ENCODE data around the gene TBC1D14.
A peak's percentile ranks its signal among the peaks of the same experiment; 100 is the strongest.
"Not testable (repeated sequence)": the region's sequence is repeated elsewhere in the genome, so short reads cannot be mapped to it uniquely, and the experiment has no call there.

Gene TBC1D14

GRCh38 chr4:6891436-6892170 lies 18.0 kb upstream of the TBC1D14 start:
- DNase-seq, result peak; percentile 37

DNA sequence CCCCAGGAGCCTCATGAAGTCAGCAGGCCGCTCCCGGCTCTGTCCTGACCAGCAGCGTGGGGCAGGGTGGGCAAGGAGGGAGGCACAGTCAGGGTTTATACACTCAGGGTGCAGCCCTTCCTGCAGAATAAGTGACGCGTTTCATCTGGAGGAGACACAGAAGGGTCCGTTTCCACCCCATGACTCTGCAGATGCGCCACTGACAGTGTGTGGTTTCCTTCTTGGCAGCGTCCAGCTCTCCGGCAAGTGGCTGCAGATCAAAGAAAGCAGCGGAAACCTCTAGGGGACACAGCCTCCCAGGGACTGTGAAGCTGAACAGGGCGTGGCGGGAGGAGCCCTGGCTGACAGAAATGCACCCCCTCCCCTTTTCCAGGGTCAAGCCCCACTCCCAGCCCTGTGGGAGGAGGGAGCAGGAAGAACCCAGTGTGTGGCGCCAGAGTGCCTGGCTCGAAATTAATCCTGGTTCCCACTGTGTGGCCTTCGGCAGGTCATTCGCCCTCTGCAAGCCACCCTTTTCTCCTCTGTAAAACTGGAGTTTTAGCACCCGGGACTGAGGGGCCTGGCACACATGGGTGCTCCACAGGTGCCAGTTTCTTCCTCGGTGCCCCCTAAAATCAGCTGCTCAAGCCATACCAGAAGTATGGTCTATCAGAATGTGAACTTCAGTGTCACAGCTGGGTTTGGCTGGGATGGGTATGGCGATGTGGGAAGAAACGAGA lies 17.3 kb upstream of the TBC1D14 start:
- peak; percentile 72 for DNase-seq

GRCh38 chr4:6892909-6893202 lies 16.8 kb upstream of the TBC1D14 start:
- DNase-seq, result peak; percentile 36

GRCh38 chr4:6893449-6894085 lies 16.1 kb upstream of the TBC1D14 start:
- DNase-seq, result peak; percentile 57

DNA sequence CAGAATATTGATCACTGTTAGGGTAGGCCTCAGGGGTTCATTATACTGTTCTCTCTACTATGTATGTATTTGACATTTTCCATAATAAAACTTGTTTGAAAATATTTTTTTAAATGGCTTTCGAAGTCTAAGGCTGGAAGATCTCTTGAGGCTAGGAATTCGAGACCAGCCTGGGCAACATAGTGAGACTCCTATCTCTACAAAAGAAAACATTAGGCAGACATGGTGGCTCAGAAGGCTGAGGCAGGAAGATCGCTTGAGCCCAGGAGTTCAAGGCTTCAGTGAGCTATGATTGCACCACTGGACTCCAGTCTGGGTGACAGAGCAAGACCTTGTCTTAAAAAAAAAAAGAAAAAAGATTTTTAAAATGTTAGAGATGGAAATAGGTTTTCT lies 15.5 kb upstream of the TBC1D14 start:
- peak; percentile 28 for DNase-seq

DNA sequence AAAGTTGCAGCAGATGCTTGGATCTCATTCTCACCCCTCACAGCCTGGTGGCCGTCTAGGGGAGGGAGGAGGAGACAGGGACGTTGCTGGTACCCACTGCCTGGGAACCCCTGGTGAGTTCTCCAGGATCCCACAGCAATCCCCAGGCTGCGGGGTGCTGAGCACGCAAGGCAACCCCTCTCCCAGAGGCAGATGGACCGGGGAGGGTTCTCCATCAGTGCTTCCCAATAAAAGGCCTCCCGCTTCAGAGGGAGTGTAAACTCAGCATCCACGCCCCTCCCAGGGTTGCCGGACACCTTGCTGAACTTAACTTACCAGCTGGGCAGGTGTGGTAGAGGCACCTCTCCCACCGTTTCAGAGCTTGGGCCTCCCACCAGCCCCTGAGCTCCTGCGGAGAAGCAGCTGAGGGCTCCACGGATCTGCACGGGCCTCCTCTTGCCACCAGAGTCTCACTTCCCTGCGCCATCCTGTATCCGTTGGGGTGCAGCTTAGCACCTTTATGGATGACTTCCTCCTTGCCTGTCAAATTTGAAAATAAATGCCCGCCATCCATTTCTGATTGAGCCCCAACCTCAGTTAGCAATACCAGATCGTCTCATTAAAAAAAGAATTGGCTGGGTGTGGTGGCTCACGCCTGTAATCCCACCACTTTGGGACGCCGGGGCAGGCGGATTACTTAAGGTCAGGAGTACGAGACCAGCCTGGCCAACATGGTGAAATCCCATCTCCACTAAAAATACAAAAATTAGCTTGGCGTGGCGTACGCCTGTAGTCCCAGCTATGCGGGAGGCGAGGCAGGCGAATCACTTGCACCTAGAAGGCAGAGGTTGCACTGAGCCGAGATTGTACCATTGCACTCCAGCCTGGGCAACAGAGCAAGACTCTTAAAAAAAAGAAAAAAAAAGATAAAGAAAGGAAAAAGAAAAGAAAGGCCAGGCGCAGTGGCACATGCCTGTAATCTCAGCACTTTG lies 14.8 kb upstream of the TBC1D14 start:
- DNase-seq, result peak; percentile 57

DNA sequence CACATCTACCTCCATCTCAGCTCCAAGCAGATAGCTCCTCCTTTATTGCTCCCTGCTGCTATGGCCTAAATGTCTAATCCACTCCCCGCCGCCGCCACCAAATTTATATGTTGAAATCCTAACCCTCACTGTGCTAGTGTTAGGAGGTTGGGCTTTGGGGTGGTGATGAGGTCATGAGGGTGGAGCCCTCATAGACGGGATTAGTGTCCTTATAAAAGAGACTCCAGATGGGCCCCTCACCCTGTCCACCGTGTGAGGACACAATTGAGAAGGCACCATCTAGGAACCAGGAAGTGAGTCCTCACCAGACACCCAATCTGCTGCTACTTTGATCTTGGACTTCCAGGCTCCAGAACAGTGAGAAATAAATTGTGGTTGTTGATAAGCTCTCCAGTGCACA lies 13.6 kb upstream of the TBC1D14 start:
- DNase-seq, result no peak

GRCh38 chr4:6898763-6899162 lies 10.9 kb upstream of the TBC1D14 start:
- DNase-seq, result peak; percentile 63

GRCh38 chr4:6900181-6900812 lies 9.3 kb upstream of the TBC1D14 start:
- peak; percentile 46 for DNase-seq

DNA sequence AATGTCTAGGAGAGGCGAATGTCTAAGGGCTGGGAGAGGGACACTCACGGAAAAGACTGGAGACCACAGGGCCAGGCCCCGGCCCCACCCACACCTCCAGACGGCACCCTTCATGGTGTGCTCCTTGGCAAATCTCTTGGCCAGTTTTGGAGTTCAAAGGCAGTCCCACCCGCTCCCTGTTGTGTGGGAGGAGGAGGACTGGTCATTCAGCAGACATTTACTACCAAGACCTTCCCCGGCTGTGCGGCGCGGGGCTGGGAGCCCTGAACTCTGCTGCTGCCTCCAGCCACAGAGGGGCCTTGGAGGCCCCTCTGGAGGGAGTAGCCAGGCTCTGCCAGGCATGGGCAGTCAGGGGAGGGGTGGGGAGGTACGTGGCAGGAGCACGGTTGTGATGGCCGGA lies 8.7 kb upstream of the TBC1D14 start:
- peak; percentile 43 for DNase-seq

GRCh38 chr4:6901669-6902317 lies 7.8 kb upstream of the TBC1D14 start:
- peak; percentile 56 for DNase-seq

GRCh38 chr4:6902318-6903042 lies 7.1 kb upstream of the TBC1D14 start:
- peak; percentile 60 for DNase-seq

- DNase-seq, result peak; percentile 60
Observed at GRCh38 chr4:6905516-6906445, 3.8 kb upstream of the TBC1D14 start.

DNA sequence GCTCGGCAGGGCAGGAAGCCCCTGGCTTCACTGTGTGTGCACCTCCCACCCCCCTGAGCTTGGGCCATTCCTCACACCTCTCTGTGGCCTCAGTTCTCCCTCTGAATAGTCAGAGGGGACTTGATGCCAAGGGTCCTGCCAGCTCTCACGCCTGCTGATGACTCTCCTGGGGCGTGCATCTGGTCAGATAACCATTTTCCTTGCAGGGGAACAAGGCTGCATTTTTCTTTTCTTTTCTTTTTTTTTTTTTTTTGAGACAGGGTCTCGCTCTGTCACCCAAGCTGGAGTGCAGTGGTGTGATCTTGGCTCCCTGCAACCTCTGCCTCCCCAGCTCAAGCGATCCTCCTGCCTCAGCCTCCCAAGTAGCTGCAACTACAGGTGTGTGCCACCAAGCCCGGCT lies 3.1 kb upstream of the TBC1D14 start:
- not testable (repeated sequence) for DNase-seq

DNA sequence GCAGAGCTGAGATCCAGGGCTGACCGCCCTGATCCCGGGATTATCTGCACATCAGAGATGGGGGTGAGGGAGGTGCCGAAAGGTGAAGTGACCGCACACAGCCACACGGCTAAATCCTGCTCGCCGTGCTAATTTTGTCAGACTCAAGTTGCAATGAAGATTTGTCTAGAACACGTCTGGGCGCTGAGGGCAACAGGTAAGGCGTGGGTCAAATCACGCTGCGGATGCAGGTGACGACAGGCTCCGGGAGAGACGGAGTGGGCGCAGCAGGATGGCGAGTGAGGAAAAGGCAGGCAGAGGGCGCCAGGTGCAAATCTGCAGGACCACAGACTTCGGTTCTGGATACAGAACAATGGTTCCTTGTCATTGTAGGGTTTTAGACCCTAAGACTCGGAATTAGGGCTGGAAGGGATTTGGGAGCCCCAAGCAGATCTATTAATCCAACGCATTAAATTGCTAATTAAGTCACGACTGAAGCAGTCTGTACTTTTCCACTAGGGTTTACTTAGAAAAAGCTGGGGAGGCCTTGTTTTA lies 1.9 kb upstream of the TBC1D14 start:
- DNase-seq, result peak; percentile 67

DNA sequence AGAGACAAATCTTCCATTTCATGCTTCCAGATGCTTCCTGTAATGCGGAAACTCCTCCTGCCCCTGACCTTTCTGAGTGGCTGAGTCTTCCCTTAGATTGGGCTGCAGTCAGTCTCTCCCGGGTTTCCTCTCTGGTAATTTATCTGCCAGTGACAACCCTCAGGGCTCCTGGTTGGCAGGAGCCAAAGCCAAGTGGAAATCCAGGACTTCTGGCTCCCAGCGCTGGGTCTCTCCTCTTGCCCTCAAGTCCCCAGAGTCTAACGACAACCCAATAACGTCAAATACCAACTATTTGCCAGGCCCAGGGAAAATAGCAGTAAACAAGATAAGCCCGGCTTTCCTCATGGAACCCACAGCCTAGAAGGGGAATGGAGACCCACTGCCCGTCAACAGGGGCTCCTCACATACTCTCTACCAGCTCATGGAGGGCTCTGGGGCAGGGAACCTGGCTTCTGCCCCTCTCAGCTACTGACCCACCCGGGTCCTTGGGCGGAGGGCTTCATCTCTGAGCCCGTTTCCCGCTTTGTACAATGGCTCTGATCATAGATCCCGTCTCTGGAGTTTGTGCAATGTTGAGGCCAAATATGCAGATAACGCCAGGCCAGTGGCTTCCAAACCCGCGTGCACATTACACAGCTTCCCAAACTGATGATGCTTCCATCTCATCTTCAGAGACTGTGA lies 1.1 kb upstream of the TBC1D14 start:
- no peak for DNase-seq

- DNase-seq, result peak; percentile 78
Observed at GRCh38 chr4:6909970-6910339, 329 bp downstream of the TBC1D14 start.

DNA sequence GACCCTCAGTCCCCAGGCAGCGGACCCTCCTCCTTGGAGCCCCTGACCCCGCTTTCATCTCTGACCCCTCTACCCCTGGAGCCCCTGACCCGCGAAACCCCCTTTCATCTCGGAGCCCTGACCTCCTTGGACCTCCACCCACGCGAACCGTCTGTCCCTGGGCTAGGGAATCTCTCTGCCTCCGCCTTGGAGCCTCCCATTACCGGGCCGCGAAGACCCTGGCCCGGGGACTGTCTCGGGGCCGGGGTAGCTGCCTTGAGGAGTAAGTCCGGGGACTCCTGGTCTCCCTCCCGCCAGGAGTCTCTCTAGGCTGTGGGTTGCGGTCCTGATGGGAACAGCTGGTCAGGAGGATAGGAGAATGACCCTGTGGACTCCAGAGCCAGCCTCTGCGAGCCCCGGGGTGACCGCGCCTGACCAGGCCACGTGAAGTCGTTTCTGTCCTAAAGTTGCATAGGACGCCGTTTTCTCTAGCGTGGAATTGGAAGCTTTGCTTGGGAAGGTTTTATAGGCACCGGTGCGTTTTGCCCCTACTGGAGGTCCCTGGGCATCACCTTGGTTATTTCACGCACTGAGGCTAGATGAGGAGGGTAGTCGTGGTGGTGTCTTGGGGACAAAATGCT lies 824 bp downstream of the TBC1D14 start:
- DNase-seq, result no peak
